GM23338 (cell line): ENCODE results near the gene CCSER2. TPM values are rescaled to one million over a fixed set of nuclear protein-coding genes. Genes with fewer than 3 reads are reported as not detected.

Experiments used
- ATAC-seq: fragments of 200-7000 bp; cut with Tn5 transposase; 3 replicates; pipeline ENCODE4 v1.9.1; 2020
- DNase-seq: peaks from one replicate; pipeline ENCODE4 v3.0.0-alpha.2; 2015; ENCODE audit warnings: low spot score
- H2AFZ ChIP-seq: fragments of 200-600 bp; sonication (generic); 2 replicates; pipeline ENCODE4 v1.8.0; 2016; ENCODE audit warnings: antibody characterized with exemption, mild to moderate bottlenecking, moderate library complexity
- H3F3A ChIP-seq: fragments of 200-600 bp; sonication (generic); replicated peaks from 2 replicates; pipeline ENCODE4 v1.8.0; 2017; ENCODE audit warnings: antibody characterized with exemption, mixed run types, low read depth
- H3K27ac ChIP-seq: fragments of 200-600 bp; sonication (generic); 2 replicates; pipeline ENCODE4 v1.6.1; 2016; ENCODE audit warnings: low read depth
- H3K27me3 ChIP-seq: fragments of 200-600 bp; sonication (generic); 2 replicates; pipeline ENCODE4 v1.8.0; 2016; ENCODE audit warnings: mild to moderate bottlenecking, mixed run types, moderate library complexity; ENCODE audit not compliant: insufficient read depth
- H3K36me3 ChIP-seq: fragments of 200-600 bp; sonication (generic); 2 replicates; pipeline ENCODE4 v1.8.0; 2016; ENCODE audit warnings: mild to moderate bottlenecking; ENCODE audit not compliant: insufficient read depth
- H3K4me1 ChIP-seq: fragments of 200-600 bp; sonication (generic); 2 replicates; pipeline ENCODE4 v1.8.0; 2016; ENCODE audit warnings: mild to moderate bottlenecking, moderate library complexity; ENCODE audit not compliant: insufficient read depth
- H3K4me2 ChIP-seq: fragments of 200-600 bp; sonication (generic); 2 replicates; pipeline ENCODE4 v1.7.1; 2017; ENCODE audit warnings: mixed run types
- H3K4me3 ChIP-seq: fragments of 200-600 bp; sonication (generic); 2 replicates; pipeline ENCODE4 v1.6.1; 2016; ENCODE audit warnings: mixed run types
- H3K79me2 ChIP-seq: fragments of 200-600 bp; sonication (generic); replicated peaks from 2 replicates; pipeline ENCODE4 v1.8.0; 2017; ENCODE audit warnings: mild to moderate bottlenecking; ENCODE audit not compliant: insufficient read depth
- H3K9me2 ChIP-seq: fragments of 200-600 bp; sonication (generic); 2 replicates; pipeline ENCODE4 v1.8.0; 2017; ENCODE audit not compliant: insufficient read depth
- H4K20me1 ChIP-seq: fragments of 200-600 bp; sonication (generic); replicated peaks from 2 replicates; pipeline ENCODE4 v1.8.0; 2017; ENCODE audit warnings: mild to moderate bottlenecking; ENCODE audit not compliant: insufficient read depth
- H3K27ac Mint-ChIP-seq: 2 replicates; pipeline ENCODE4 v1.8.0; 2020; ENCODE audit warnings: inconsistent platforms, mild to moderate bottlenecking, moderate library complexity, mixed read lengths
- H3K27me3 Mint-ChIP-seq: 3 replicates; pipeline ENCODE4 v1.8.0; 2022; ENCODE audit warnings: low read depth, mild to moderate bottlenecking, moderate library complexity, mixed read lengths, inconsistent platforms; ENCODE audit not compliant: insufficient read depth, poor library complexity
- H3K36me3 Mint-ChIP-seq: 3 replicates; pipeline ENCODE4 v1.8.0; 2021; ENCODE audit warnings: low read depth, mild to moderate bottlenecking, inconsistent platforms, moderate library complexity, mixed read lengths
- H3K4me1 Mint-ChIP-seq: 3 replicates; pipeline ENCODE4 v1.8.0; 2020; ENCODE audit warnings: mild to moderate bottlenecking, inconsistent platforms, mixed read lengths
- H3K4me3 Mint-ChIP-seq: 3 replicates; pipeline ENCODE4 v1.8.0; 2021; ENCODE audit warnings: moderate library complexity, mild to moderate bottlenecking, inconsistent platforms, mixed read lengths
- H3K9me3 Mint-ChIP-seq: 3 replicates; pipeline ENCODE4 v1.8.0; 2020; ENCODE audit warnings: moderate library complexity, mild to moderate bottlenecking, inconsistent platforms, mixed read lengths
- CREB1 ChIP-seq: fragments of 250-450 bp; sonication (Bioruptor Pico); IDR thresholded peaks from 2 replicates; pipeline ENCODE4 v1.5.0; 2020; ENCODE audit warnings: low read depth, mild to moderate bottlenecking, moderate library complexity
- ETS1 ChIP-seq: IDR thresholded peaks from 2 replicates; pipeline ENCODE4 v1.6.1; 2016; ENCODE audit warnings: antibody characterized with exemption
- EZH2 ChIP-seq: fragments of 200-600 bp; sonication (generic); IDR thresholded peaks from one replicate; pipeline ENCODE4 v1.8.0; 2017; ENCODE audit warnings: antibody characterized with exemption, mild to moderate bottlenecking, low read depth; ENCODE audit not compliant: unreplicated experiment
- EZH2phosphoT487 ChIP-seq: fragments of 200-600 bp; sonication (generic); IDR thresholded peaks from one replicate; pipeline ENCODE4 v1.8.1; 2018; ENCODE audit warnings: antibody characterized with exemption; ENCODE audit not compliant: unreplicated experiment
- JUNB ChIP-seq: IDR thresholded peaks from one replicate; pipeline ENCODE4 v1.6.1; 2016; ENCODE audit warnings: antibody characterized with exemption; ENCODE audit not compliant: unreplicated experiment
- REST ChIP-seq: IDR thresholded peaks from one replicate; pipeline ENCODE4 v1.6.1; 2018; ENCODE audit warnings: antibody characterized with exemption; ENCODE audit not compliant: unreplicated experiment
- ZNF114 ChIP-seq: fragments of 250-450 bp; sonication (Bioruptor Pico); IDR thresholded peaks from 2 replicates; pipeline ENCODE4 v1.5.0; 2020; ENCODE audit warnings: mild to moderate bottlenecking, moderate library complexity
- ZNF462 ChIP-seq: fragments of 250-450 bp; sonication (Bioruptor Pico); IDR thresholded peaks from 2 replicates; pipeline ENCODE4 v1.5.0; 2020; ENCODE audit warnings: mild to moderate bottlenecking, moderate library complexity
- polyA plus RNA-seq: library from polyadenylated mRNA; unstranded; fragments of >200 nt; fragmentation: Nextera tagmentation; extraction: Ambion mirVana; gene quantifications from 2 replicates; pipeline ENCODE4 v1.2.1, GENCODE V29; 2016
- total RNA-seq: library from RNA; depleted of rRNA; stranded (reverse); fragments of >200 nt; shearing (Covaris generic); gene quantifications from 2 replicates; pipeline ENCODE4 v1.2.3, GENCODE V29; 2014

The CCSER2 gene
- total and polyA plus RNA-seq, 2 experiments from 2014 or later: 30.6 to 37.2 TPM

- TF ChIP-seq REST (no peak), ETS1 (no peak)
These were observed 10.6 kb downstream of the CCSER2 start (continued) for GRCh38 chr10:84339025-84339424.

GRCh38 chr10:84340187-84340586 is 11.8 kb downstream of the CCSER2 start:
- TF ChIP-seq ZNF462 (CRISPR knock-in tag): no peak
- no peak for TF ChIP-seq EZH2phosphoT487
- no peak for TF ChIP-seq EZH2
- TF ChIP-seq ZNF114 (CRISPR knock-in tag): no peak
- TF ChIP-seq CREB1: no peak
- no peak for TF ChIP-seq JUNB
- H3K9me2 ChIP-seq: peaks cover 5% of the 10 kb centered on the region; the same call in 1 of the 2 replicates
- no peaks in the 10 kb centered on the region for H3K27me3 ChIP-seq
- H3K4me3 ChIP-seq: no peak overlapping the region
- H3K79me2 ChIP-seq: peaks cover 100% of the 10 kb centered on the region
- ATAC-seq (no peak), DNase-seq (no peak)
- H3K4me2 ChIP-seq: no peak overlapping the region
- Mint-ChIP-seq H3K9me3 (no peaks in the 10 kb centered on the region; the same call in 2 of the 3 replicates), H3K27me3 (no peaks in the 10 kb centered on the region), H3K36me3 (peaks cover 3% of the 10 kb centered on the region; the same call in 1 of the 3 replicates), H3K4me3 (no peak overlapping the region), H3K27ac (no peak overlapping the region), H3K4me1 (peaks cover 22% of the 10 kb centered on the region)
- H3F3A ChIP-seq: 0 out of 2 replicates have a peak, but pooled peaks cover 3% of the 10 kb centered on the region
- H3K27ac ChIP-seq: no peak overlapping the region
- peaks cover 54% of the 10 kb centered on the region for H3K4me1 ChIP-seq
- H2AFZ ChIP-seq: no peak overlapping the region
- peaks cover 22% of the 10 kb centered on the region; the same call in 1 of the 2 replicates for H4K20me1 ChIP-seq
- no peaks in the 10 kb centered on the region for H3K36me3 ChIP-seq
